ENCODE measurements around the gene CHML.

Gene CHML

GRCh38 chr1:241636291-241636690 lies 3.9 kb downstream of the CHML start:
- DNase-seq (ENCODE audit: low read depth), result no peak
- no peak overlapping the region for H3K4me3 ChIP-seq (ENCODE audit: low read depth, low read length)
- no peak for TF ChIP-seq CTCF (IDR thresholded peaks at IDR 0.05; ENCODE audit: control insufficient read depth, extremely low read depth, insufficient read depth)

DNA sequence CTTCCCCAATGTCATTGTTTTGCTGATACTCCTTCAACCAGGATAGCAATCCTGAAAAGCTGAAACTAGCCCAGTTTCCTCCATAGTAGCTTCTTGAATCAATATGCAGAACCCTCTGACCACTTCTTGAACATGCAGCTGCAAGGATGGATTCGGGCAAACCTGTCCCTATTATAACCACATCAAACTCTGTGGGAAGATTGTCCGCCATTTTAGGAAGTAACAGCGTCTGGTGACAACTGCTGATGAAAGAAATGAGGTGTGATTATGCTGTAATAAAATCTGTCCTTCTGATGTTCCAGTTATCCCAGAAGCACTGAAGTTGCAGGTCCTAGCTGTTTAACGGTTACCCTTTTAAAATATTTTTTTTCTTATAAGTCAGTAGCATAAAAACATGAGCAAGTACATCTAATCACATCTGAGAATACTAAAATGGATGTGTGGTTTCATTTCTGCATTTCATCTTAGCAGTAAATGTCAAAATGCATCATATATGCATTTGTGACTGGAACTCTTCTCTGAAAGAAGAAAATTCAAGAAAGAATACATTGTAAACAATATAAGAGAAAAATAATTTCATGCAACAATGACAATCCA lies 4.5 kb downstream of the CHML start:
- TF ChIP-seq CTCF (IDR thresholded peaks at IDR 0.05; ENCODE audit: control insufficient read depth, extremely low read depth, insufficient read depth), result no peak
- H3K4me3 ChIP-seq (ENCODE audit: low read depth, low read length), result no peak overlapping the region
- DNase-seq (ENCODE audit: low read depth), result no peak

DNA sequence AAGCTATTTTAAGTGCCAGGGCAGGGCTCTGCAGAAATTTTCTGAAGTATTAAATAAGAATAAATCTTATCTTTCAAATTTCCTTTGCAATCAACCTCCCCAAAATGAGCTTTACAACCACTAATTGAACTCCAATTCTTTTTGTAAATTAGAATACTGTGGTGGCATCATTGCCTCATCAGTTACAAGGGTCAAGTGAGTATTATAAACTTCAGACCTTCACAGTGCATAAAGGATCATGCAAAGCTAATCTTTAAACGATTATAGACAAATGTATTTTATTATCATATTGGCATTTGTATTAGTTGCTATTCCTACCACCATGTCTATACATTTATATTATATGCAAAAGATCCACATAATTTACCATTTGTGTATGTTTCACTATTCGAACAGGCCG lies 7.2 kb downstream of the CHML start:
- H3K4me3 ChIP-seq (ENCODE audit: low read depth, low read length), result no peak overlapping the region
- no peak for TF ChIP-seq CTCF (IDR thresholded peaks at IDR 0.05; ENCODE audit: control insufficient read depth, extremely low read depth, insufficient read depth)
- DNase-seq (ENCODE audit: low read depth), result no peak

DNA sequence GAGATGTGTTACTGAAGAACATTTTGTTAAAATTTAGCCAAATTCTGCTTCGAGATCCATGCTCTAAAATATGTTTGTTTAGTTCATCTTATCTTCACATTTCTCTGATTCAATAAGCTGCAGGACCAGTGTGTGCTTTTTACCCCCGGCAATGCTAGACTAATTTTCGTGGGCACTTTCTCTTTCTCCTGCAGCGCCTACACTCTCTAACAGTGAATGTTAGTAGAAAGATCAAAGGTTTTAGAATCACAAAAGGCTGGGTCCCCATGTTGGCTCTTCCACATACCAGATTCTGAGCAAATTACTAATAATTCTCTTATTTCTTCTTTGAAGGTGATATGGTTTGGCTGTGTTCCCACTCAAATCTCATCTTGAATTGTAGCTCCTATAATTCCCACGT lies 8.5 kb downstream of the CHML start:
- H3K4me3 ChIP-seq (ENCODE audit: low read depth, low read length), result no peak overlapping the region
- DNase-seq (ENCODE audit: low read depth), result no peak
- no peak for TF ChIP-seq CTCF (IDR thresholded peaks at IDR 0.05; ENCODE audit: control insufficient read depth, extremely low read depth, insufficient read depth)

GRCh38 chr1:241630899-241631298 lies 9.3 kb downstream of the CHML start:
- TF ChIP-seq CTCF (IDR thresholded peaks at IDR 0.05; ENCODE audit: control insufficient read depth, extremely low read depth, insufficient read depth), result no peak
- H3K4me3 ChIP-seq (ENCODE audit: low read depth, low read length), result no peak overlapping the region

GRCh38 chr1:241630476-241630875 lies 9.7 kb downstream of the CHML start:
- no peak overlapping the region for H3K4me3 ChIP-seq (ENCODE audit: low read depth, low read length)
- no peak for DNase-seq (ENCODE audit: low read depth)
- no peak for TF ChIP-seq CTCF (IDR thresholded peaks at IDR 0.05; ENCODE audit: control insufficient read depth, extremely low read depth, insufficient read depth)

More at GRCh38 chr1:241630899-241631298, 9.3 kb downstream of the CHML start:
- no peak for DNase-seq (ENCODE audit: low read depth)

- DNase-seq (ENCODE audit: low read depth), result no peak
- no peak overlapping the region for H3K4me3 ChIP-seq (ENCODE audit: low read depth, low read length)
- no peak for TF ChIP-seq CTCF (IDR thresholded peaks at IDR 0.05; ENCODE audit: control insufficient read depth, extremely low read depth, insufficient read depth)
Observed at GRCh38 chr1:241630005-241630404, 10.2 kb downstream of the CHML start.
